Measurements from ENCODE around the gene NBEA. TPM values are rescaled to one million over a fixed set of nuclear protein-coding genes. Genes with fewer than 3 reads are reported as not detected.

The NBEA gene
- total RNA-seq, 1 experiment from 2014 or later: 4.1 TPM

GRCh38 chr13:35213911-35214310, 271.8 kb downstream of the NBEA start:
- Histone ChIP-seq H3K4me1 (ENCODE audit: control insufficient read depth in 1 of 2, insufficient read depth in 2 of 2, low read length in 2 of 2) (no peaks in the 10 kb centered on the region), H3K9me3 (ENCODE audit: control insufficient read depth in 1 of 2, insufficient read depth in 1 of 2, low read depth in 1 of 2, low read length in 2 of 2) (no peaks in the 10 kb centered on the region), H3K4me2 (ENCODE audit: low read length) (no peak overlapping the region), H2AFZ (ENCODE audit: low read depth, low read length, poor library complexity, severe bottlenecking) (no peak overlapping the region), H3K36me3 (ENCODE audit: control insufficient read depth in 1 of 2, insufficient read depth in 2 of 2, low read length in 2 of 2) (no peaks in the 10 kb centered on the region), H3K27ac (ENCODE audit: low read depth, low read length) (no peak overlapping the region), H4K20me1 (ENCODE audit: insufficient read depth) (no peaks in the 10 kb centered on the region), H3K9me2 (ENCODE audit: insufficient read depth) (no peaks in the 10 kb centered on the region), H3K27me3 (ENCODE audit: insufficient read depth, low read length) (no peaks in the 10 kb centered on the region), H3K79me2 (ENCODE audit: insufficient read depth, low read length) (no peaks in the 10 kb centered on the region), H3K4me3 (replicated peaks in 1 of 2; ENCODE audit: low read depth in 1 of 2, low read length in 2 of 2) (no peak overlapping the region), H3K9ac (ENCODE audit: low read length) (no peak overlapping the region)
- CTCF ChIA-PET: no interaction called here
- DNase-seq (ENCODE audit: low read depth, low spot score) (no peak), ATAC-seq (no peak)
- TF ChIP-seq, protein P1, sequence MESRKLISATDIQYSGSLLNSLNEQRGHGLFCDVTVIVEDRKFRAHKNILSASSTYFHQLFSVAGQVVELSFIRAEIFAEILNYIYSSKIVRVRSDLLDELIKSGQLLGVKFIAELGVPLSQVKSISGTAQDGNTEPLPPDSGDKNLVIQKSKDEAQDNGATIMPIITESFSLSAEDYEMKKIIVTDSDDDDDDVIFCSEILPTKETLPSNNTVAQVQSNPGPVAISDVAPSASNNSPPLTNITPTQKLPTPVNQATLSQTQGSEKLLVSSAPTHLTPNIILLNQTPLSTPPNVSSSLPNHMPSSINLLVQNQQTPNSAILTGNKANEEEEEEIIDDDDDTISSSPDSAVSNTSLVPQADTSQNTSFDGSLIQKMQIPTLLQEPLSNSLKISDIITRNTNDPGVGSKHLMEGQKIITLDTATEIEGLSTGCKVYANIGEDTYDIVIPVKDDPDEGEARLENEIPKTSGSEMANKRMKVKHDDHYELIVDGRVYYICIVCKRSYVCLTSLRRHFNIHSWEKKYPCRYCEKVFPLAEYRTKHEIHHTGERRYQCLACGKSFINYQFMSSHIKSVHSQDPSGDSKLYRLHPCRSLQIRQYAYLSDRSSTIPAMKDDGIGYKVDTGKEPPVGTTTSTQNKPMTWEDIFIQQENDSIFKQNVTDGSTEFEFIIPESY (IDR thresholded peaks at IDR 0.05; ENCODE audit: extremely low read depth, insufficient replicate concordance, low read length): no peak
- TF ChIP-seq RAD21 (IDR thresholded peaks at IDR 0.05; ENCODE audit: low read depth): no peak
- no peak for TF ChIP-seq TCF7L2 (IDR thresholded peaks at IDR 0.05; ENCODE audit: borderline replicate concordance, extremely low read depth, insufficient read depth, insufficient read length)
- TF ChIP-seq SP1 (IDR thresholded peaks at IDR 0.05; ENCODE audit: low read depth): no peak
- no peak for TF ChIP-seq YY1 (IDR thresholded peaks at IDR 0.05; ENCODE audit: extremely low read depth, insufficient replicate concordance, low read depth, low read length)
- no peak for TF ChIP-seq JUND (IDR thresholded peaks at IDR 0.05)
- TF ChIP-seq FOSL1 (IDR thresholded peaks at IDR 0.05; ENCODE audit: low read depth): no peak
- TF ChIP-seq, protein P2, sequence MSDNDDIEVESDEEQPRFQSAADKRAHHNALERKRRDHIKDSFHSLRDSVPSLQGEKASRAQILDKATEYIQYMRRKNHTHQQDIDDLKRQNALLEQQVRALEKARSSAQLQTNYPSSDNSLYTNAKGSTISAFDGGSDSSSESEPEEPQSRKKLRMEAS (IDR thresholded peaks at IDR 0.05): no peak
- TF ChIP-seq ZNF274 (IDR thresholded peaks at IDR 0.05; ENCODE audit: low read depth, low read length): no peak
- TF ChIP-seq POLR2A (IDR thresholded peaks at IDR 0.05; ENCODE audit: borderline replicate concordance, extremely low read depth, insufficient read depth, insufficient read length): no peak
- TF ChIP-seq, protein P3, sequence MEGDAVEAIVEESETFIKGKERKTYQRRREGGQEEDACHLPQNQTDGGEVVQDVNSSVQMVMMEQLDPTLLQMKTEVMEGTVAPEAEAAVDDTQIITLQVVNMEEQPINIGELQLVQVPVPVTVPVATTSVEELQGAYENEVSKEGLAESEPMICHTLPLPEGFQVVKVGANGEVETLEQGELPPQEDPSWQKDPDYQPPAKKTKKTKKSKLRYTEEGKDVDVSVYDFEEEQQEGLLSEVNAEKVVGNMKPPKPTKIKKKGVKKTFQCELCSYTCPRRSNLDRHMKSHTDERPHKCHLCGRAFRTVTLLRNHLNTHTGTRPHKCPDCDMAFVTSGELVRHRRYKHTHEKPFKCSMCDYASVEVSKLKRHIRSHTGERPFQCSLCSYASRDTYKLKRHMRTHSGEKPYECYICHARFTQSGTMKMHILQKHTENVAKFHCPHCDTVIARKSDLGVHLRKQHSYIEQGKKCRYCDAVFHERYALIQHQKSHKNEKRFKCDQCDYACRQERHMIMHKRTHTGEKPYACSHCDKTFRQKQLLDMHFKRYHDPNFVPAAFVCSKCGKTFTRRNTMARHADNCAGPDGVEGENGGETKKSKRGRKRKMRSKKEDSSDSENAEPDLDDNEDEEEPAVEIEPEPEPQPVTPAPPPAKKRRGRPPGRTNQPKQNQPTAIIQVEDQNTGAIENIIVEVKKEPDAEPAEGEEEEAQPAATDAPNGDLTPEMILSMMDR (IDR thresholded peaks at IDR 0.05 in 2 of 3, conservative IDR thresholded peaks at IDR 0.05 in 1 of 3; ENCODE audit: borderline replicate concordance in 1 of 3, insufficient read depth in 1 of 3, low read depth in 2 of 3, low read length in 2 of 3): no peak
- BruUV-seq (replicated peaks): no TSS peak
- RAD21 ChIA-PET (ENCODE audit: low non-redundant PET in 1 of 2, low total read pairs in 2 of 2, uncharacterized antibody in 2 of 2, unreplicated experiment in 2 of 2): no interaction called here
- POLR2A ChIA-PET: no interaction called here
- intact Hi-C loops (cut with micrococcal nuclease): no loop called here
